Astrocyte of the cerebellum (primary cell): Measurements from ENCODE around the gene FAM193B.

Experiments used
- DNase-seq: peaks from one replicate; pipeline ENCODE4 v3.0.0-alpha.2; 2011; ENCODE audit warnings: low read depth
- H3K4me3 ChIP-seq: 2 replicates; pipeline ENCODE4 v1.5.1; 2011; ENCODE audit warnings: mild to moderate bottlenecking, low read depth, low read length, moderate library complexity
- CTCF ChIP-seq: IDR thresholded peaks from 2 replicates; pipeline ENCODE4 v1.5.1; 2012; ENCODE audit warnings: low read length, low read depth, moderate library complexity, mild to moderate bottlenecking; ENCODE audit errors: missing control alignments
- in situ Hi-C: cut with HindIII; loops from 2 replicates; pipeline ENCODE4 v1.10.0; 2017; ENCODE audit warnings: low sequenced_read_pairs

FAM193B gene

GRCh38 chr5:177508221-177508611, 46.1 kb downstream of the FAM193B start:
- no peak for TF ChIP-seq CTCF
- in situ Hi-C loops = no loop called here
- H3K4me3 ChIP-seq = no peak overlapping the region
- DNase-seq = no peak

GRCh38 chr5:177507596-177508220, 46.7 kb downstream of the FAM193B start:
- TF ChIP-seq CTCF = no peak
- no peak overlapping the region for H3K4me3 ChIP-seq
- in situ Hi-C loops = no loop called here
- no peak for DNase-seq

- no peak overlapping the region for H3K4me3 ChIP-seq
- TF ChIP-seq CTCF = peak; percentile 36
- no peak for DNase-seq
- in situ Hi-C loops = no loop called here
Measured at GRCh38 chr5:177507165-177507564, 47.2 kb downstream of the FAM193B start.

GRCh38 chr5:177505075-177505474, 49.3 kb downstream of the FAM193B start:
- no peak for DNase-seq
- TF ChIP-seq CTCF = no peak
- H3K4me3 ChIP-seq = no peak overlapping the region
- in situ Hi-C loops = no loop called here

GRCh38 chr5:177504086-177505056, 50.0 kb downstream of the FAM193B start:
- in situ Hi-C loops = no loop called here
- TF ChIP-seq CTCF = no peak

GRCh38 chr5:177503351-177504085, 50.8 kb downstream of the FAM193B start:
- no peak overlapping the region for H3K4me3 ChIP-seq
- no peak for DNase-seq
- in situ Hi-C loops = no loop called here
- no peak for TF ChIP-seq CTCF

More at GRCh38 chr5:177504086-177505056, 50.0 kb downstream of the FAM193B start:
- no peak overlapping the region for H3K4me3 ChIP-seq
- DNase-seq = no peak
